HG03097 (cell line): ENCODE results near the gene TKTL1.

ENCODE experiments used
- ATAC-seq: cut with Tn5 transposase; IDR thresholded peaks from one replicate; pipeline ENCODE4 v1.9.1; 2021; ENCODE audit not compliant: unreplicated experiment, low FRiP score

The TKTL1 gene

DNA sequence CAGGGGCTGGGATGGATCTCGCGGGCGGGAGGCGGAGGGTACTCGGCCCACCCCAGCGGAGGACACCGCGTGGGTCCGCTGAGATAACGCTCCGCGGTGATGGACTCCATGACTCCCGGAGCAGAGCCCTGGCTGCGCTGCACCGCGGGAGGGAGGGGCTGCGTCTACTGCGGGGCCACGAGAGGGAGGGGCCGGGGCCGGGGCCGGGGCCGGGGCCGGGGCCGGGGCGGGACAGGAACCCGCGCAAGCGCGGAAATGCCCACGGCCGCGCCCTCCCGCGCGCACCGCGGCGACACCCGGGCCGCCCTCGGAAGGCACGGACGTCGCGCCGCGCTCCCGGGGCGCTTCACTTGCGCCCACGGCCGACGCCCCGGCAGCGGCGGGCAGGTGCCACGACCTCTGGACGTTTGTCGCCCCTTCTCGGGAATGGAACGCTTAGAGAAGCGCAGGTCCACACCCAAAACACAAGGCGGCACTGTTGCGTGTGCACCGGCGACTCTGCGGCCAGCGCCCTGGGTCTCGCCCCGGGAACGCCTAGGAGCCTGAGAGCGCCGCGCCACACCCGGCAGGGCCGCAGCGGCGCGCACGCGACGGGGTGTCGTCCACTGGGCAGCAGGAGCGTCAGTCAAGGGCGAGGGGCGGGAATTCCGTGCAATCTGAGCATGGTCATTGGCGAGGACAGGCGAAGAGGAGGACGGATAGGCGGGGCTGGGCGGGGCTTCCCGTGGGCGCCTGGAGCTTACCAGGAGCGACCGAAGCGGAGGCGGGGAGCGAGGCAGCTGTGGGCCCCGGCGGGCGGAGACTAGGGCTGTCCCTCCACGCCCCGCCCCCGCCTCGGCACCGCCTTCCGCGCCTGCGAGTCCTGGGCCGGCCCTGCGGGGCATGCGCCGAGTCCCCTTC, 46.1 kb downstream of the TKTL1 start:
- ATAC-seq, result peak; percentile 68

DNA sequence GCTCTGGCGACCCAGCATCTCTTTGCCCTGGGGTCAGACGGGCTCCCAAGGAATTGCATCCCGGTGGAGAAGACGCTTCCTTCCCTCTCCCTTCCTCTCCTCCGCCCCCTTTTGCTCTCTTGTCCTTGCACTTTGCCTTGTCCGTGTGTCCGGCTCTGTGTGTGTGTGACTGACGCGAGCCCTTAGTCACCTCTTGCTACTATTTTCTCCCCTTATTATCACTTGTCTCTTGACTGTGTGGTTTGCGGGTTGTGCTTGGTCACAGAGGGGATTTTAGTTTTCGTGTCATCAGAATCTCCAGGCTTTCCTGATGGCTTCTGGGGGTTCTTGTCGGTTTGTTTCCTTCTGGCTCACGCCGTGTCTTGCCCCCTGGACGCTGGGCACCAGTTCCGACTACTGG, 47.5 kb downstream of the TKTL1 start:
- peak; percentile 8 for ATAC-seq

DNA sequence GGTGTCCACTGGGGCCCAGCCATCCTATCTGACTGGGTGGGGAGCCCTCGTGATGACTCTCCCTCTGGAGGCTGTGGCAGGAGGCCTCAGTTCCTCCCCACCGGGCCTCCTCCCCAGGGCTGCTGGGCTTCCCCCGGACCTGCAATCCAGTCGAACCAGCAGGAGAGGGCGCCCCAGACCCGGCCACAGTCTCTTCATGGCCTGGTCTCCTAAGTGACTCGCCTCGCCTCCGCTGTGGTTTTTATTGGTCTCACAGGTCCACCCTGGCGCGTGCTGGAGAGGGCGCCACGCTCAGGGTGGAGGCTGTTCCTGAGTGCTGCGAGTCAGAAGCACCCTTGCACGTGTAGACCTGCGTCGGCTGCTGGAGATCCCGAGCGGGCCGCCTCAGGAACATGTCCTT, 48.0 kb downstream of the TKTL1 start:
- ATAC-seq, result peak; percentile 30

DNA sequence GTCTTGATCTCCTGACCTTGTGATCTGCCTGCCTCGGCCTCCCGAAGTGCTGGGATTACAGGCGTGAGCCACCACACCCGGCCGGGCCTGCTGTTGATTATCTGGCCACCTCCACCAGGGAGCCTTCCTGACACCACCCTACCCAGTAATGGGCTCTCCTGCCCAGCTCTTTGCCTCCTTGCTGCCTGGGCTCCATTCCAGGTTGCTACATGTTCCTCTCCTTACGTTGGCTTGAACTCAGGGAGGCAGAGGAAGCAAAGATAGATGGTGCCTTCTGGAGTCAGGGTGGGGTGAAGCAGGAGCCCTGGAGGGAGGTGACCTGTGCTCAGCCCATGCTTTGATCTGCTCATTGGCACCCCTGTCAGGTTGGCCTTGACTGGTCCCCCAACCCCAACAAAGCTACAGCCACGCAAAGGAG, 52.5 kb downstream of the TKTL1 start:
- no peak for ATAC-seq

DNA sequence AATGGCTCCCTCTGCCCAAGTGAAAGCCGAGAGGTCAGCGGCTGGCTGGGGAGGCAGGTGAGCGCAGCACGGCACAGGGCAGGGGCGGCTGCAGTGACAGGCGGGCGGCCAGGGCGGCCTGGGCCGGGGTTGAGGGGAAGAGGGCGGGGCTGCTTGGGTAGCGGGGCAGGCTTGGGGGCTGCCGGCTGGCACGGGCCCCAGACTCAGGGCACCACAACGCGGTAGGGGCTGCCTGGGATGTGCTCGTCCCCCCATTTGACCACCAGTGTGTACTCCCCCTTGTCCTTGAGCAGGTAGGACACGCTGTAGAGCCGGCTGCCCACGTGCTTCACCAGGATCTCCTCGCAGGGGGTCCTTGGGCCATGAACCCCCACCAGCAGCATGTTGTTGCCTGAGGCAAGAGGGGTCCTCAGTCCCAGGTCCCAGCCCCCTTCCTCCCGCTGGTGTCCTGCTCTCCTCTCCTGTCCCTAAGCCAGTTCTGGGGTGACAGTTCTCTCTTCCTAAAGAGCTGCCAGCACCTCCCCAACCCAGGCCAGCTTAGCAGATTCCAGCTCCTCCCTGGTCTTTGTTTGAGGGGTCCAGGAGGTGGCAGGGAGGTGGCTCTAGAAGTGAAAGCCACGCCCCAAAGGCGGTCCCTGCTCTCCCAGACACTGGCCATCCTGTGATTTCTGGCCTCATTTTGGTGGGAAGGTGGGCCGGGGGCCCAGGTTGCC, 53.2 kb downstream of the TKTL1 start:
- no peak for ATAC-seq

DNA sequence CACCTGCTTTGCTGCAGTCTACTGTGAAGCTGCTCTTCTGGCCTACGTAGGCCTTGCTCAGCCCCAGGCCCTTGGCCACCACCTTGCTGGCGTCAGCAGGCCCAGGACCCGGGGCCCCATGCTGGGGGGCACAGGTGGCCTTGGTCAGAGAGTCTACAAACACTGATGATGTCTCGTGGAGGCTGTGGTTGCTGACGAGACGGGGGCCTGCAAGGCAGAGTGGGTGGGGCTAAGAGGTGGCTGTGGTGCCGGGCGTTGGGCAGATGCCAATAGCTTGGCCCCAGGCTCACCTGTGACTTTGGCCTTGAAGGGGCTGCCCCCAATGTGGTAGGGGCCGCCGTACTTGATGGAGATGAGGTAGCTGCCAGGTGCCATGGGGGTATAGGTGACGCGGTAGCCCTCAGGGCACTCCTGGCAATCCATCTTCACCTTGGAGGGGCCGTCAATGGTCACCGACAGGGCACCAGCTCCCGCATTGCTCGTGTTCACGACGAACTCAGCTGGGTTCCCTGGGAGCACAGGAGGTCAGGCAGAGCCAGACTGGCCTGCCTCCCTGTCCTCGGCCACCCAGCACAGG, 53.9 kb downstream of the TKTL1 start:
- no peak for ATAC-seq

DNA sequence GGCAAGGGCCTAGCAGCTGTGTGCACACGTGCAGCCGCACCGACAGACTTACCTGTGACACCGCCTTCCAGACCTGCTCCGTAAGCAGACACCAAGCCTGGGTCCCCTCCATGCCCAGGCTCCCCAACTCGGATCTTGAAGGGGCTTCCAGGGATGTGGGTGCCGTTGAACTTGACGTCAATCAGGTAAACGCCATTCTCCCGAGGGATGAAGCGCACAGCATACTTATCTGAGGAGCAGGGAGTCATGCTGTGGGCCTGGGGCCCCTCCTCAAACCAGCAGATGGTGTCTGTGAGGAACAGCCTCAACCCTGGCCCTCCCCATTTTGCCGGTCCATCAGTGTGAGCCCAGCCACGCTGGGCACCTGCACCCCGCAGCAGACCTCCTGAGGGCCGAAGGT, 54.4 kb downstream of the TKTL1 start:
- no peak for ATAC-seq

DNA sequence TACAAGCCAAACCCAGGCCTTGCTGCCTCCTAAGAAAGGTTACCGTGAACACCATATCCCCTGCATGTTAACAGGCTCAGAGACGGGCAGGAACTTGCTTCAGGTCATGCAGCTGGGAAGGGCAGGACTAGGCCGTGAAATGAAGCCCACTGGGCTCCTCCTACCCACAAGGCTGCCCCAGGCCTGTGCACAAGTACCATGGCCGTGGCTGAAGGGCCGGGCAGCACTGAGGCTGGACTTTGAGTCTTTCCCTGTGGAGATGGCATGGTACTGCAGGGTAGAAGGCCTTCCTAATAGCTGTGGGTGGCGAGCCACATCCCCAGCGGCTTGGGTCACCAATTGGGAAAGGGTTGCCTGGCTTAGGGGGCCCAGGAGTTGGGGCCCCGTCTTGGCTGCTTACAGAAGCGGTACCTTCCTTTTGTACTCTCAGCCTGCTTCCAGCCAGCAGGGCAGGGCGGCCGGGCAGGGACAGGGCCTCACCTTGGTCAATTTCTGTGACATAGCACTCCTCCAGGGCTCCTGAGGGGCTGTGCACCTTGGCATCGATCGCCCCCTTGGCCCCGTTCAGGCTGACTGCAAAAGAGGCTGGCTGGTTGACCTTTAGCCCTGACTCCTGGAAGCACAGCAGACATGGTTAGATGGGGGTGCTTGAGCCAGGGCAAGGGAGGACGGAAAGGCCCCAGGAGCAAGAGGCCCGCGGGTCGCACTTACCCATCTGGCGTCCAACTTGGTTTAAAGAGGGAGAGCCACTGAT, 55.0 kb downstream of the TKTL1 start:
- no peak for ATAC-seq

DNA sequence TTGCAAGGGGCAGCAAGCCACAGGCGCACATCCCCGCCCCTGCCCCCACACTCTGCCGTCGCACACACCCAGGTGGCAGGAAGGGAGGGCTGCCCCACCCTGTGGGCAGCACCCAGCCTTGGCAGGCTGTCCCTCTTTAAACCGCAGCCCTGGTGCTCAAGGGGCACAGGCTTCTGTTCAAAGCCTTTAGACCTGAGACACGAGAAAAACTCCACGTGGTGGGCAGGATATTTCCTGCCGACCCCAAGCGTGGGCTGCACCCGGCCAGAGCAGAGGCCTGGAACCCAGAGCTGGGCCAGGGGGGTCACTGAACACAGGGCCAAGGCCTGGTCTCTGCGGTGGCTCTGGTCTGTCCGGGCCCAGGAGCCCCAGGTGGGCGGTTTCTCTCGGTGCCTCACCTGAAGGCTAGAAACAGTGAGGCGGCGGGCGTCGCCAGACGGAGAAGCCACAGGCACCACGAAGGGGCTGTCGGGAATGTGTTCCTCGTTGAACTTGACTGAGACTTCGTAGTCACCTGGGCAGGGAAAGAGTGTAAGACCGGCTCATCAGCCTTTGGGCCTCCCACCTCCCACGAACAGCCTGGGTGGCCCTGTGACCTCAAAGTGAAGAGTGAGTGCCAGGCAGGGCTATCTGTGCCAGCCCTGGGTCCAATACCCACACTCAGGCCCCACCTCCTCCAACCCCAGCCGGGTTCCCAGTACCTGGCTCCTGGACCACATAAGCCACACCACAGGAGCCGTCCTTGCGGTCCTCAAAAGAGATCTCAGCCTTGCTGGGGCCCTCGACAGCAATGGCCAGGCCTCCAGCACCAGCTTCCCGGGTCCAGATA, 55.8 kb downstream of the TKTL1 start:
- no peak for ATAC-seq

DNA sequence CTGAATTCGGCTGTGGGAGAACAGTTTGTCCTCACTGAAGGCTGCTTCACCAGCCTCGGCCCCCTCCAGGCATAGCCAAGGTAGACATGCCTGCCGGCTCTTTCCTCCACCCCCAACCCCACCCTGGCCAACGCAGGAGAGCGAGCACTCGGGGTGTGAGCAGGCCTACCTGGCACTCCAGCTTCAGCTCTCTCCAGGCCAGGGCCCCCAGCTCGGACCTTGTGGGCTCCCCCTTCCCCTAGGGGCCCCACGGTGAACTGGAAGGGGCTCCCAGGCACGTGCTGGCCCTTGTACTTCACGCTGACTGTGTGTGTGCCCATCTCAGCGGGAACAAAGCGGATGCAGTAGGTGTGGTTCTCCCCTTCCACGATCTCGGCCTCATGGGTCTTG, 56.4 kb downstream of the TKTL1 start:
- no peak for ATAC-seq

DNA sequence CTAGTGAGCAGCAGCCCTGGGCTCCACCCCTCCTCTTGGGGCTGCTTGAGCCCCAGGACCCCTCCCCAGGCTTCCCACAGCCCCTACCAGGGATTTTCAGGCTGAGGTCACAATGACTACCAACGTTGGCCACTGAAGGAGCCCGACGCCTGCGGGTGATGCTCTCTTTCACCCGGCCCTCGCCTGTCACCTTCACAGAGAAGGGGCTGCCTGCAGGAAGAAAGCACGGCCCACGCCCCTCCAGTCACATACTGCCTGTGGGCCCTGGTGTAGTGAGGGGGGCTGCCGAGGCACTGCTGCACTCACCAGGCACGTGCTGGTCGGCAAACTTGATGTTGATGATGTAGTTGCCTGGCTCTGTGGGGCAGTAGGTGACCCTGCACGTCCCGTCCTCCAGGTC, 56.9 kb downstream of the TKTL1 start:
- no peak for ATAC-seq

DNA sequence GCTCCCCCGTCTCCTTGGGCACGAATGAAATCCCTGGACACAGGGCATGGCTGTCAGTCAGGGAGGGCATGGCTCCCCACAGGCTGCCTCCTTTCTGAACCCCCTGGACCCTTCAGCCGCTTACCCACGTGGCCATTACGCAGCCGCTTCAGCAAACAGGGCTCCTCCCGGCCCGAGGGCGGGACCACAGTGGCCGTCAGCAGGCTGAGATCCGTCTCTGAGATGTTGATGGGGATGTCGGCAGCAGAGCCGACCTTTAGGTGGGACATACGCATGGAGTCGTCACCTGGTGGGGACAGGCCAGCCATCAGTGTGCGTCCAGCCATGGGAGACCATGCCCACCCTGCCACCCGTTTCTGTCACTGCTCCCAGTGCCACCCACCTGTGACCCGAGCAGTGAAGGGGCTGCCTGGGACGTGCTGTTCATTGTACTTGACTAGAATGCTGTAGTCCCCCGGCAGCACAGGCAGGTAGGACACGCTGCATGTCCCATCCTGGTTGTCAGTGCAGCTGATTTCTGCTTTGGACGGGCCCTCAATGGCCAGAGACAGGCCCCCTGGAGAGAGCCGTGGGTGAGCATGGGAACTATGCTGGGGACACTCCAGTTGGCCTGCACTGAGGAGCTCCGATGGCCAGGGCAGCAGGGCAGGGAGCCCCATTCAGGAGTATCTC, 57.7 kb downstream of the TKTL1 start:
- no peak for ATAC-seq

DNA sequence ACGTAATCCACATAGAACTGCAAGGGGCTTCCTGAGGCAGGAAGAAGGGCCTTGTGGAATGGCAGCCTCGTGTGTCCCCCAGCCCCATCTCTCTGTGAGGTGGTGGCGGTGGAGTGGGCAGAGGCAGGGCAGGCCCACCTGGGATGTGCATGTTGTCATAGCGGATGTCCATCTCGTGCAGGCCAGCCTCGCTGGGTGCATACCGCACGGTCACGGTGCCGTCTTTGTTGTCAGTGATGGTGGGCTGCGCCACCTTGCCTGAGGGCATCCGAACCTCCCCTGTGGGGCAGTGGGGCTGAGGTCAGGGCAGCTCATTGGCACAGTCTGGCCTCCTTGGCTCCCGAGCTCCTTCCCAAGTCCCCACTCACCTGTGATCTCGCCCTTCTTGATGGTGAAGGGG, 58.4 kb downstream of the TKTL1 start:
- ATAC-seq, result no peak

DNA sequence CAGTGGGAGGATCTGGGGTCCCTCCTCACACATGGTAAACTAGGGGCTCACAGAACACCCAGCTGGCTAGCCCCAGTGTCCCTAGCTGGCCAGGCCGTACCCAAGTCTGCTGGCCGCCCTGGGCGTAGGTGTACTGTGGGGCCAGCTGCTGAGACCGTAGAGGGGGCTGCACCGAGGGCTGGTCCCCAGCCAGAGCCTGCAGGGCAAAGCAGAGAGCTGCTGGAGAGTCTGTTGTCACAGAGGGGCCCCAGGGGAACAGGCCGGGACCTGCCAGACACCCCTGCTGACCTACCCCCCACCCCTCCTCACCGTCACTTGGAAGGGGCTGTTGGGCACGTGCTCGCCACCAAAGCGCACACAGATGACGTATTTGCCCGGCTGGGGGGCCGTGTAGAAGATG, 58.9 kb downstream of the TKTL1 start:
- ATAC-seq, result no peak

DNA sequence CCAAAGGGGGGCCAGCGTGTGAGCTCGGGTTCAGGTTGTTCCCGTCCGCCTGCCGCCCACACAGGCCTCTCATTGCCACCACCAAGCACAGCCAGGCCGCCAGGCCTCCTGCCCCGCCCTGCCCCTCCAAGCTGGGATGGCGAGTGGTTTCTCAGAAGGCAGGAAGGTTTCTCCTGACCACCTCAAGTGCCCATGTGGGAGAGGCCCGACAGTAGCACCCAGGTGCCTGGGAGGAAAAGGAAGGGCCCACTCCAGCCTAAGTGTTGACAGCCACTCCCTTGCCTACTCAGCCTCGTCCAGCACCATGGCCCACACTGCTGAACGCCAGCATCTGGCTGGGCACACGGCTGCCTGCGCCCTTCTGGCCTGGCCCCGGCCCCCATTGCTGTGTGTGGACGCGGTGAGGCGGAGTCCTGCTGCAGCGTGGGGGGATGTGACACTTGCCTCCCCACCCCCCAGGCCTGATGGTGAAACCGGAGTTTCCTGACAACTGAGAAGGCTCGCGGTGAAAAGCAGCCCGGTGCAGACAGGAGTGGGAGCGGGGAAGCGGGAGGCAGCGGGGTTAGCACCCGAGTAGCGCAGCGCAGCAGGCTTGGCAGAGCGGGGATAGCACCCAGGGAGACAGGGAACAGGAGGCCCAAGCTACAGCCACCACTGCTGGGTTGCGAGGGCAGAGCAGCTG, 59.6 kb downstream of the TKTL1 start:
- no peak for ATAC-seq

DNA sequence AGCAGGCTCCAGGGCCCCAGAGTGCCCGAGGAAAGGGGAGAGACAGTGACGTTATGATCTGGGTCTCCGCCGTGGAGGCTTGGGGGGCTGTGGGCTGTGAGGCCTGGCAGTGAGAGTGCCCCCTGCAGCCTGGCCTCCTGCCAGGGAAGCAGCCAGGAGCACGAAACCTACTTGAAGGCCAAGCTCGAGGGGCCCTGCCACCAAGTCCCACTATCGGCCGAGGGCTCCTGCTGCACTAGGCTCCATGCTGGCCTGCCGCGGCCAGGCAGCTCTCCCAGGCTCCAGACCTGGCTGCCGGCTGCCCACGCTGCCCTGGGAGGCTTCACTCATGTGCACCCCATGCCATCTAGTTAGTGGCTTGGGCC, 60.2 kb downstream of the TKTL1 start:
- no peak for ATAC-seq

DNA sequence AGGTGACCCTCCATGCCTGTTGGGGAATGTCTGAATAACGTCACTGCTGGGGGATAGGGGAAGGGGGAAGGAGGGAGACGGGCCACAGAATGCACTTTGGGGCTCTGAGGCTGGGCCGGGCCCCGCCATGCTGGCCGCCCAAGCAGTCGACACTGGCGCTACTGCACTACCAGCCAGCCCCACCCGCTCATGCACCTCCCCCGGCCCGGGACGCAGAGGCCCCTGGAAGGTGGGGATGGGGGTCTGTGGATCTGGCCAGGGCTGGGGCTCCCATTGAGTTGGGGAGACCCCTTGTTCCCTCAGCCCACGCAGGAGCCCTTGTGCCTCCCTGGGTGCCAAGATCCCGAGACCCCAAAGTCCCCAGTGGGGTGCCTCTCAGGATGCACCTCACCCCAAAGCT, 61.0 kb downstream of the TKTL1 start:
- no peak for ATAC-seq

DNA sequence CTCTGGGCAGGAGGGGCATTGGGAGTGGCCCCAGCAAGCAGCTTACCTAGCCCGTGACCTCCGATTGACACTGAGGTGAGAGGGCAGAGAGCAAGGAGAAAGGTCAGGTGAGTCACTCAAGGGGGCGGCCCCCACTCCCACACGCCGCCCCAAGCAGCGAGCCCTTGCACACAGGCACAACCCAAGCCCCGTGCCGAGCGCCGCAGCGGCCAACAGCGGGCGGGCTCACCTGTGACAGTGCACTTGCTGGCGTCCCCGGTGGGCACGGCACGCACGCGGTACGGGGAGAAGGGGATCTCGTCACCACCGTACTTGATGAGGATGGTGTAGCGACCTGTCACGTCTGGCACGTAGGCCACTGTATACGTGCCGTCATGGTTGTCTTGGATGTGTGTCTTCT, 61.6 kb downstream of the TKTL1 start:
- ATAC-seq, result no peak

DNA sequence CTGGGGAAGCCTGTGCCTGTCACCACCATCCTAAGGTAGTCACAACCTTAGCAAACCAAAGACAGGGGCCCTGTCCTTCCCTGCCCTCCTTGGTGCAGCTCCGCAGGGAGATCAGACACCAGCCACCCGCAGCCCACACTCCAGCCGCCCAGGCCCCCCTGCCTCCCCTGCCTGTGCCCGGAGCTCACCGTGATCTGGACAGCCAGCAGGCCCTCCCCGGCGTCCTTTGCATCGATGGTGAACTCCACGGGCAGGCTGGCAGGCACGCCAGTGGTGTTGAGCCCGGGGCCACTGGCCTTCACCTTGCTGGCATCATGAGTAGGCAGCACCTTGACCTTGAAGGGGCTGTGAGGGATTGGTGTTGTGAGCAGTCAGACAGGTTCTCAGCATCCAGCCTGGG, 62.4 kb downstream of the TKTL1 start:
- ATAC-seq, result no peak
